HG02981 (cell line): ENCODE data around the gene NPTX1.
"Not testable (repeated sequence)": the region's sequence is repeated elsewhere in the genome, so short reads cannot be mapped to it uniquely, and the experiment has no call there.

Experiments used
- ATAC-seq: cut with Tn5 transposase; IDR thresholded peaks from one replicate; pipeline ENCODE4 v1.9.1; 2021; ENCODE audit warnings: mild to moderate bottlenecking, moderate library complexity; ENCODE audit not compliant: unreplicated experiment

Gene NPTX1, protein sequence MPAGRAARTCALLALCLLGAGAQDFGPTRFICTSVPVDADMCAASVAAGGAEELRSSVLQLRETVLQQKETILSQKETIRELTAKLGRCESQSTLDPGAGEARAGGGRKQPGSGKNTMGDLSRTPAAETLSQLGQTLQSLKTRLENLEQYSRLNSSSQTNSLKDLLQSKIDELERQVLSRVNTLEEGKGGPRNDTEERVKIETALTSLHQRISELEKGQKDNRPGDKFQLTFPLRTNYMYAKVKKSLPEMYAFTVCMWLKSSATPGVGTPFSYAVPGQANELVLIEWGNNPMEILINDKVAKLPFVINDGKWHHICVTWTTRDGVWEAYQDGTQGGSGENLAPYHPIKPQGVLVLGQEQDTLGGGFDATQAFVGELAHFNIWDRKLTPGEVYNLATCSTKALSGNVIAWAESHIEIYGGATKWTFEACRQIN

DNA sequence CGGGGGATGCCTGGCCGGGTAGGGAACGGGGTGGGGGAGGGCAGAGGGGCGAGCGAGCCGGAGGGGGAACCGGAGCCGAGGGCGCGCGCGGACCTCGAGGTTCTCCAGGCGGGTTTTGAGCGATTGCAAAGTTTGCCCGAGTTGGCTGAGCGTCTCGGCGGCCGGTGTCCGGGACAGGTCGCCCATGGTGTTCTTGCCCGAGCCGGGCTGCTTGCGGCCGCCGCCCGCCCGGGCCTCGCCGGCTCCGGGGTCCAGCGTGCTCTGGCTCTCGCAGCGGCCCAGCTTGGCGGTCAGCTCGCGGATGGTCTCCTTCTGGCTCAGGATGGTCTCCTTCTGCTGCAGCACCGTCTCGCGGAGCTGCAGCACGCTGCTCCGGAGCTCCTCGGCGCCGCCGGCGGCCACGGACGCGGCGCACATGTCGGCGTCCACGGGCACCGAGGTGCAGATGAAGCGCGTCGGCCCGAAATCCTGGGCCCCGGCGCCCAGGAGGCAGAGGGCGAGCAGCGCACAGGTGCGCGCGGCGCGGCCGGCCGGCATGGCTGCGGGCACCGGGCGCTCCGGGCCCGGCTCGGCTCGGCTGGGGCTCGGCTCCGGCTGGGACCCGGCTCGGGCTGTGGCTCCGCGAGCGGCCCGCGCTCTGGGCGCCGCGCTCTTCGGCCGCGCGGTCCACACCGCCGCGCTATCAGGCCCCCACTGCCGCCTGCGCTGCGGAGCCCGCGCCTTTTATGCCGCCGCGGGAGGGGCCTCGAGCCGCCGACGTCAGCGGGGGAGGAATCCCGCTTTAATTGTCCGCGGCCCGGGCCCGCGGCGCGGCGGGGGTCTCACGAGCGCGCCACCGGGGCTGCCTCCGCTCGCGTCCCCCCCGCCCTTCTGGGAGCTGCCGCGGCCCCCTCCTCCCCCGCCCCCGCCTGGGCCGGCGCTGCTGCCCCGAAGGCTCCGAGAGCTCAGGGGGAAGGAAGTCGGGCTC lies at the start of gene NPTX1:
Gene NPTX1 (minus strand): TSS at position 698 of the 967 bp plus-strand sequence. CDS start 161 bp downstream, at position 537.
- ATAC-seq, result no peak

DNA sequence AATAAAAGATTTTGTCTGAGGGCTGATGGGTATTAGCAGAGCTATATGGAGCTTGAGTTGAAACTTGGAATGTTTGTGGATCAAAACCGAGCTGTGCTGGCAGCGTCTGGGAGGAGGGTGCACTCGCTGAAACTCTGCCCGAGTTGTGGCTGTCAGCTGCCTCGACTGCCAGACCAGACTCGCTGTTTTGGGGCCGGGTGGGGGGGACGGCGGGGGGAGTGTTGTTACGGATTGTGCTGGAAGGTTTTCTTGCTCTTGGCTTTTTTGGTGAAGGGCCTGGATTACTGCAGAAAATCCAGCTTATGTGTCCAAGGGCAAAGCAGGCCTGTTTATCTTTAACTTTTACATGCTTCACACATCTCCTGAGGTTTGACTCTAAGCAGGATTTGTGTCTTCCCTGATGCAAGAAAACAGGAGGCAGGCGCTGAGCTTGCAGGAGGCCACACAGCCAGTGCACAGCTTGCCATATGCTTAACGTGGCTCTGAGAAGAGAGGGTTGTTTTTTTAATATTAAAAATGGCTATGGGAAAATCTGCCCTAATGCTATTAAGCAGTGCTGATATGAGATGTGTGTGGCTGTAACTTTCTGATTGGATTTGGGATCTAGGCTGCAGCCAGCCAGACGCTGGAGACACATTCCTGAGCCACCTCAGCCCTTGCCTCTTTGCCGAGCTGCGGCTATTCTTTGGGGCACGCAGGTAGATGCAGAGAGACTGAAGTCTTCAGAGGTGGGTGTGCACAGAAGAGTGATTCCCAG lies 47.7 kb upstream of the NPTX1 start:
- no peak for ATAC-seq

DNA sequence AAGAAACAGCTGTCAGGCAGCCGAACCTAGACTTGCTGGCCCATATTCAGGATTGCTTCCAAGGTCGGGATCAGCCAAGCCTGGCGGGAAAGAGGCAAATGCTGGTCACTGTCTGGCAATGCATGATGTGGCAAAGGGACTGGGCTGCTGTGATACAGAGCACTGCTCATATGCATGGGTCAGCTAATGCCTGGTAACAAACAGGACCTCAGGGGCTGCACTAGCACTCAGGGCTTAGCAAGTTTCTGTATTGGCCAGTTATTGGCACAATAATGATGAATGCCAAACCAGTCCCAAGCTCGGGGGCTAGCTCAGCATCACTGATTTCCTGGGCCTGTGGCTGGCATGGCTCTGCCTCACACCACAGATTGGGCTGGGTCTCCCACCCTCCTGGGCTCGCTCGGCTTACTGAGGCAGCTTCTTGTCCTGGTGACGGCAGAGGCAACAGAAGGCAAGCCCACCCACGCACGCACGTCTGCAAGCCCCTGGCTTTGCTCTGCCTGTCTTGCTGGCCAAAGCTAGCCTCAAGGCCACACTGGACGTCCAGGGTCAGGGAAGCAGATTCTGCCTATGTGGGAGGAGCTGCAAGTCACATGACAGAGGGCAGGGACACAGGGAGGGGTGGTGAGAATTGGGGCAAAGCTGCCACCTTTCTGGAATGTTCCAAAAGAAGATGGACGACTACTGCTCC lies 46.8 kb upstream of the NPTX1 start:
- no peak for ATAC-seq

DNA sequence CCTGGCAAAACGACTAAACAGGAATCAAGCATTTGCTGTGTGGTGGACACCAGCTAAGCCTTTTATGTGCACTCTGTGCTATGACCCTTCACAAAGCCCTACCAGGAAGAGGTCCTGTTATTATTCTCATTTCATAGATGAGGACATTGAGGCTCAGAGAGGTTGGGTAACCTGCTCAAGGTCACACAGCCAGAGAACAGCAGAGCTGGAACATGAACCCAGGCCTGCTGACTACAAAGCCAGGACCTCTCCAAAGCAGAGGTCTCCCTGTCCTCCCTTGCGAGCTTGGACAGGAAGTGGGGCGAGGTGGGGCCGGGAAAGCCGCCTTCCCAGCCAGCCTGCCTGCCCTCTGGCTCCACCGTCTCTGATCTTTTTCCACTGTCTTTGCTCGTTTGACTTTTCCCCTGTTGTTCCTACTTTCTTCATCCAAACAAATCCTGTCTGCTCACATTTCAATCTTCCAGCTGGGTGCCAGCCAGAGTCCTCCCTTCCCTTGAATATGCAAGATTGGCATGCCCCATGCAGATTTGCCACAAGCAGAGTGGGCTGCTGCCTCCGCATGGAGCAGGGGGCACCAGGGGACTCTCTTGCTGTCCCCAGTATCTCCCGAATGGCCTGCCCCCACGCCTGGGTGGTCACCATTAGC lies 44.5 kb upstream of the NPTX1 start:
- ATAC-seq, result no peak

DNA sequence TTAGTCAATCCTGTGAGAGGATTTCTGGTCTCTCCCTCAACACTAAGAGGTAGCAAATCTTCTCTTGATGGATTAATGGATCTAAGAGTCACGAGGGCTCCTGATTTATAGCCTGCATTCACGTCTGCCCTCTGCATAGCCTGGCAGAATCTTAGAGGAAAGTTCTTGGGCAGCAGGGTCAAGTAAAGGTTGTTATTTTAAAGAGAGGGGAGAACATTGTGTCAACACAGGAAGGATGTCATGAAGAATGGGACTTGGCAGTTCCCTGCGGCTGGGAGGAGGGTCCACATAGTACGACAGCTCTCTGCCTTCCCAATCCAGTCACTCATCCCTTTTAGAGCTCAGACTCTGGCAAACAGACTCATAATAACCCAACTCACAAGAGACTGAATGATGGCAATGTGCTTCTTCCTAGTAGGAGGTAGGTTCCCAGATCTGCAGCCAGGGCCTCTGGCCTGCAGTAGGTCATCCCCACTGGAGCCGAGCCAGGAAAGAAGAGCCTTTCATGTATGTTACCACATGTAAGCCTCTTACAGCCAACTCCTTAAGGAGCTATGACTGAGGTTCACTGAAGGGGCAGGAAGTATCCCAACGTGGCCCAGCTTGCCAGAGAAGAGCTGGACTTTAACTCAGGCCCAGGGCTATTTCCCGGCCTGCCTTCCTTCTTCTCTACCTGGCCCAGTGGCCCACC lies 42.8 kb upstream of the NPTX1 start:
- ATAC-seq, result no peak

DNA sequence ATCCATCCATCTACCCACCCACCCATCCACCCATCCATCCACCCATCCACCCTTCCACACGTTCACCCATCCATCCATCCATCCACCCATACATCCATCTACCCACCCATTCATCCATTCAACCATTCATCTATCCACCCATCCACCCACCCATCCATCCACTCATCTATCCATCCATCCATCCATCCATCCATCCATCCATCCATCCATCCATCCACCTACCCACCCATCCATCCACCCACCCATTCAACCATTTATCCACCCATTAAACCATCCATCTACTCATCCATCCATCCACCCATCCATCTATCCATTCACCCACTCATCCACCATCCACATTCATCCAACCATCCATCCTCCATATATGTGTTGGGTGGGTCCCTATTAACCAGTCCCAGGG lies 42.0 kb upstream of the NPTX1 start:
- no peak for ATAC-seq

DNA sequence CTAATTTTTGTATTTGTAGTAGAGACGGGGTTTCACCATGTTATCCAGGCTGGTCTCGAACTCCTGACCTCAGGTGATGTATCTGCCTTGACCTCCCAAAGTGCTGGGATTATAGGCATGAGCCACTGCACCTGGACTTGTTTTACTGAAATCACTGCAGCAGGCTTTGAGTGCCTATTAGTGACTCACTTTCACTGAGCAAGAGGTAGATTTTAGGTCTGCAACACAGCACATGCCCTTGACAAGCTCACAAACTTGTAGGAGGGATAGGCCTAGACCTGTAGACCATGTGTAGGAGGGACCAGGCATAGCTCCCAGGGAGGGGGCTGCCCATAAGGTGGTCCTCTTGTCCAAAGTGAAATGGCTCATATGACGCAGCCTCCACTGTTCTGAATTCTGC lies 41.2 kb upstream of the NPTX1 start:
- no peak for ATAC-seq

DNA sequence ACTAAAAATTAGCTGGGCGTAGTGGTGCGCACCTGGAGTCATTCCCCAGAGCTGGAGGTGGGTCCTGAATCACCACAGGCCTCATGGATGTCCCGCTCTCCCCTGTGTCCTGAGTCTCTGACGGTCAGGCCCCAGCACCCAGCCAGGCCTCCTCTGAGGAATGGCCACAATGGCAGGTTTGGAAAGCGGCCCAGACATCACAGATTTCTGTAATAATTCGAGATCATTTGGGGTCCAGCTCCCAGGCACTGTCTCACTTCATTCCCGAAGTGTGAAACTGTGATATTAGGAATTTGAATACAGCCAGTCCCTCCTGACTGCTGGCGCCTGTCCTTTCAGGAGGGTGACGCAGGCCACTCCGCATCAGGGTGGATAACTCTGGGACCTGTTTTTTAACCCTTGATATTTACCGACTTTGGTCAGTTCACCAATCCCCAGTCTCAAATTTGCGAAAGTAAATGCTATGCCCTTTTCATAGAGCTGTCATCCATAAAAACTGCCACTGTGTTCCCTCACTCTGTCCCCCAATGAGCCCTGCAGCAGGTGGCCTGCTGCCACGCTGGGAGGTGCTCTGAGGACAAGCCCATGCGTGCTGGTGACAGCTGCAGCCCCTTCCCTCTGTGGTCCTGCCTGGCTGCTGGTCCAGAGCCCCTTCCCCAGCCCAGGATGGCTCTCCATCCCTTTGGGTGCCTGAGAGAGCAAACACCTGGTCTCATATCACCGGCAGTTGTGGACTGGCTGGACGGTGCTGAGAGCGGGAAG lies 39.9 kb upstream of the NPTX1 start:
- no peak for ATAC-seq

DNA sequence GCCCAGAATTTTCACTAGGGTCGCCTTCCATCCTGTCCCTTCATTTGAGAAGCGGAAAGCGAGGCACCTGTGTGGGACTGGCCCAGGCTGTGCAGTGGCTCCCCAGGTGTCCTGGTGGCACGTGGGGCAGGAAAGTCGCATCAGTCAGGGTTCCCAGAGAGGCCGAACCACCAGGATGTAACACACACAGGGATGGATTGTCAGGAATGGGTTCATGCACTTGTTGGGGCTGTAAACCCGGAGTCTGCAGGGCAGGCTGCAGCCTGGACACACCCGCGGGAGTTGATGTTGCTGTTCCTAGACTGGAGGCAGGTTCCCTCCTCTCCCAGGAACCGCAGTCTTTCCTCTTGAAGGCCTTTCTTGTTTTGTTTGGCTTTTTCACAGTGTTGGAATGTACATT lies 37.5 kb upstream of the NPTX1 start:
- no peak for ATAC-seq

DNA sequence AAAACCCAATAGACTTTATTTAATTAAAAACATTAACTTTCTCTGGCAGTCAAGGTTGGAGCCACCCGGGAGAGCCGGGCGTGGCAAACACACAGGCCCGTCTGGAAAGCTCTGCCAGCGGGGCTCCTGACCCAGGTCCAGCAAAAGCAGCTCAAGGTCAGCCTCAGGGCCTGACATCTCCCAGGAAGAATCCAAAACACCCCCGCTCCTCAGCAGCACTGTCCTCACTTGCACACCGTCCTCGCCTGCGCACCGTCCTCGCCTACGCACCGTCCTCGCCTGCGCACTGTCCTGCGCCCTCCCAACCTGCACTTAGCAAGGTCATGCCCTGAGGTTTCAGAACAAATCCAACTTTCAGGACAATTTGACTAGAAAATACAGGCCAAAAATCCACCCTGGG lies 36.8 kb upstream of the NPTX1 start:
- ATAC-seq, result no peak

DNA sequence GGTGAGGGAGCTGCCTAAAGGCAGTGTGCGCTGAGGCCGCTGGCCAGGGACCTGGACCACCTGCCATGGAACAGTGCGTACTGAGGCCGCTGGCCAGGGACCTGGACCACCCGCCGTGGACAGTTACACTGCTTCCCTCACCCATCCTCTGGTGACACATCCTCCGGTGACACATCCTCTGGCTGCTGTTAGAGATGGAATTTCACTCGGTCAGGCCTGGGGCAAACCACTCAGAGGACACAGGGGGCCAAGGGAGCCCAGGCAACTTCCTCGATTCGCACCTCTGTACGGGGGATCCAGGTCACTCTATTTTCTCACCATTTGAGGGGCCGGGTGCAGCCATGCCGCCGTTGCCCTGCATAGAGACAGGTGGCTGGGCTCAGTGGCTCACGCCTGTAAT lies 35.8 kb upstream of the NPTX1 start:
- ATAC-seq, result no peak

DNA sequence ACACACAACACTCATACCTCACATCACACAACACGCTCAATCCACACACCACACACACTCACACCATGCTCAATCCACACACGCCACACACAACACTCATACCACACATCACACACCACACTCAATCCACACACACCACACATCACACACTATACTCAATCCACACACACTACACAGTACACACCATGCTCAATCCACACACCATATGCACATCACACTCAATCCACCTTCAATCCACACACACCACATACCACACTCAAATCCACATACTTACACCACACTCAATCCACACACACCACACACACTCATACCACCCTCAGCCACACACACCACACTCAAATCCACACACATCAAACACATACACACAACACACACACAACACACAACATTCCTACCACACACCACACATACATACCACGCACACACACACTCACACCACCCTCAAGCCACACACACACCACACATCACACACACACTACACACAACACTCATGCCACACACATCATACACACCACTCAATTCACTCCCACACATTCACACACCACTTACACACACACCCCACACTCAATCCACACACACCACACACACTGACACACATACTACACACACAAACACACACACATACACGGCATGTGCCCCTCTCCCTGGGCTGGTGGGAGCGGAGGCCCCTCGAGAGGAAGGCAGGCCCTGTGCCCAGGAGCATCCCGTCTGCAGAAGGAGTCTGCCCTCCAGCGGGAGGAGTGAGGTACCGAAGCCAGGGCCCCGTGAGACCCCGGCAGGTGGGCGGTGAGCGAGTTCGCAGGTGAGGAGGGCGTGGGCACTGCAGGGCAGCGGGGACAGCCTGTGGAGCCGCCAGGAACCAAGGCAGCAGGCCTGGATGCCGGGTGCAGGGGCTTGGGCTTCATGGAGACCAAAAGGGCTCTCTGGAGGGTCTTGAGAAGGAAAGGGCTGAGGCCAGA lies 35.1 kb upstream of the NPTX1 start:
- no peak for ATAC-seq

DNA sequence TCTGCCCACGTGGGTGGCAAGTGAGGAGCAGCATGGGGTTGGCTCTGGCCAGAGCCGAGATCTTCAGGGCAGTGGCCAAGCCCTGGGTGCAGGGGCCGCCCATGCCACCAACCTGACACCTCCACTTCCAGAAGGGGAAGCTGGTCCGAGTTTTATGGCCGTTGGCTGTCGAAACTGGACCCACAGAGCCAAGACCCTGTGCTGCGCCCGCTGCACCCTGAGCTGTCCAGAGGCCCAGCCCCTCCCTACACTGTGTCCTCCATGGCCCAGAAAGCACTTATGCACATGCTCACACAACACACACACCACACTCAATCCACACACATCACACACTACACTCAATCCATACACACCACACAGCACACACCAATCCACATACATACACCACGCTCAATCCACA lies 34.4 kb upstream of the NPTX1 start:
- no peak for ATAC-seq

DNA sequence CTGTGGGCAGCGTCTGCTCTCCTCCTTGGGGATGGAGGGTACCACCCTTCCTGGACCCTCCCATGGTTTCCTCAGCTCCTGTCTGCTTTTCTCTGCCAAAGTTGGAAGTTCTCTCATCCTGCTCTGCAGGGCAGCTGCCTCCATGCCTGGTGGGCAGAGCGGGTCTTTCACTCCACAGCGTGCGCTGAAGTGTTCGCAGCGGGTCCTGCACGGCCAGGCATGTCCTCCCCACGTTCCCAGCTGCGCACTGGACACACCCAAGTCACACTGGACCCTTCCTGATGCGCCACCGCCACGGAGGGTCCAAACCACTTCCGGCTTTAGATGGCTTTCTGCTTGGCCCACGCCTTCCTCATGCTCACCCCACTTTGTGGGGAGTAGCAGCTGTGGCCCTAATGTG lies 33.7 kb upstream of the NPTX1 start:
- ATAC-seq, result no peak

DNA sequence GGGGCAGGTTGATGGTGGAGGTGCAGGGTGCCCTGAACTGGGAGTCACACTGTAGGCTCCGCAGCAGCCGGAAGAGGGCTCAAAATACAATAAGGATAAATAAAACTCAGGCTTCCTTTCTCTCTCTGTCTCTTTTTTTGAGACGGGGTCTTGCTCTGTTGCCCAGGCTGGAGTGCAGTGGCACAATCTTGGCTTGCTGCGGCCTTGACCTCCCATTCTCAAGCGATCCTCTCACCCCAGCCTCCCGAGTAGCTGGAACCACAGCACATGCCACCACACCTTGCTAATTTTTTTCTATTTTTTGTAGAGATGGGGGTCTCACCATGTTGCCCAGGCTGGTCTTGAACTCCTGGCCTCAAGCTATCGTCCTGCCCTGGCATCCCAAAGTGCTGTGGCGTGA lies 32.9 kb upstream of the NPTX1 start:
- no peak for ATAC-seq

DNA sequence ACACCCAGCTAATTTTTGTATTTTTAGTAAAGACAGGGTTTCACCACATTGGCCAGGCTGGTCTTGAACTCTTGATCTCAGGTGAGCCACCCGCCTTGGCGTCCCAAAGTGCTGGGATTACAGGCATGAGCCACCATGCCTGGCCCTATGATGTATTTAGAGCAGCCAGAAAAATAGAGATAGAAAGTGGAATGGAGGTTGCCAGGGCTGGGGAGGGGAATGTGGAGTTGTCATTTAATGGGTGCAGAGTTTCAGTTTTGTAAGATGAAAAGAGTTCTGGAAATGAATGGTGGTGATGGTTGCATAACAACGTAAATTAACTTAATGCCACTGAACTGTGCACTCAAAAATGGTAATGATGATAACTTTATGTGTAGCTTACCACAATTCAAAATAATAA lies 31.6 kb upstream of the NPTX1 start:
- ATAC-seq, result no peak

DNA sequence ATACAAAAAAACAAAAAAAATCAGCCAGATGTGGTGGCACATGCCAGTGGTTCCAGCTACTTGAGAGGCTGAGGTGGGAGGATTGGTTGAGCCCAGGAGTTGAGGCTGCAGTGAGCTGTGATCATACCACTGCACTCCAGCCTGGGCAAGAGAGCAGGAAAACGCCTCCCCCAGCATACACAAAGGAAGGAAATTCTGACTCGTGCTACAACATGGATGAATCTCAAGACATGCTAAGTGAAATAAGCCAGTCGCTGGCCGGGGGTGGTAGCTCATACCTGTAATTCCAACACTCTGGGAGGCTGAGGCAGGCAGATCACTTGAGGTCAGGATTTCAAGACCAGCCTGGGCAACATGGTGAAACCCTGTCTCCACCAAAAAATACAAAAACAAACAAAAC lies 30.8 kb upstream of the NPTX1 start:
- ATAC-seq, result not testable (repeated sequence)
